ENCODE data around the gene RXRA.

Gene RXRA

GRCh38 chr9:134420974-134421432 is 94.7 kb downstream of the RXRA start:
- no peak for DNase-seq

GRCh38 chr9:134421888-134422287 is 95.6 kb downstream of the RXRA start:
- DNase-seq = no peak

GRCh38 chr9:134422301-134423090 is 96.2 kb downstream of the RXRA start:
- DNase-seq = no peak

GRCh38 chr9:134423166-134423565 is 96.9 kb downstream of the RXRA start:
- DNase-seq = no peak

- no peak for DNase-seq
Measured at GRCh38 chr9:134423749-134424148, 97.5 kb downstream of the RXRA start.

- DNase-seq = no peak
Measured at GRCh38 chr9:134424818-134425217, 98.6 kb downstream of the RXRA start.

- DNase-seq = no peak
Measured at GRCh38 chr9:134425401-134425800, 99.1 kb downstream of the RXRA start.

GRCh38 chr9:134425812-134426211 is 99.6 kb downstream of the RXRA start:
- DNase-seq = no peak

- DNase-seq = no peak
Measured at GRCh38 chr9:134426436-134426835, 100.2 kb downstream of the RXRA start.

- no peak for DNase-seq
Measured at GRCh38 chr9:134427153-134427782, 101.0 kb downstream of the RXRA start.

GRCh38 chr9:134428559-134428958 is 102.3 kb downstream of the RXRA start:
- DNase-seq = no peak

GRCh38 chr9:134429007-134429406 is 102.8 kb downstream of the RXRA start:
- DNase-seq = no peak

- no peak for DNase-seq
Measured at GRCh38 chr9:134429481-134429880, 103.2 kb downstream of the RXRA start.

- DNase-seq = no peak
Measured at GRCh38 chr9:134431095-134431494, 104.8 kb downstream of the RXRA start.

- DNase-seq = no peak
Measured at GRCh38 chr9:134431626-134432025, 105.4 kb downstream of the RXRA start.

GRCh38 chr9:134432471-134432870 is 106.2 kb downstream of the RXRA start:
- DNase-seq = no peak

GRCh38 chr9:134433101-134433500 is 106.8 kb downstream of the RXRA start:
- no peak for DNase-seq

- DNase-seq = no peak
Measured at GRCh38 chr9:134433909-134434882, 107.9 kb downstream of the RXRA start.

- DNase-seq = no peak
Measured at GRCh38 chr9:134434894-134435506, 108.7 kb downstream of the RXRA start.

- DNase-seq = no peak
Measured at GRCh38 chr9:134435550-134436378, 109.5 kb downstream of the RXRA start.

- DNase-seq = no peak
Measured at GRCh38 chr9:134436379-134436762, 110.1 kb downstream of the RXRA start.

- no peak for DNase-seq
Measured at GRCh38 chr9:134436911-134437310, 110.7 kb downstream of the RXRA start.
